Spleen (tissue), 11 donors: ENCODE data around the gene HMGCS1. TPM values are rescaled to one million over a fixed set of nuclear protein-coding genes. Genes with fewer than 3 reads are reported as not detected.

ENCODE experiments used
- DNase-seq: peaks from one replicate; pipeline ENCODE4 v3.0.0-alpha.2; 2020
- H3K27ac ChIP-seq, 8 donors: fragments of 200-600 bp; sonication (generic) in 7 of 8; 1 replicate in 4 of 8; 2 replicates in 4 of 8; pipeline versions ENCODE4 v1.5.0 to v1.8.0; 2016 to 2021; ENCODE audit warnings: inconsistent platforms in 4 of 8, mild to moderate bottlenecking in 4 of 8, moderate library complexity in 1 of 8
- H3K27me3 ChIP-seq, 7 donors: fragments of 200-600 bp; sonication (generic) in 6 of 7; replicated peaks in 1 of 7; 1 replicate in 4 of 7; 2 replicates in 3 of 7; pipeline versions ENCODE4 v1.5.0 to v1.8.0; 2016 to 2021; ENCODE audit warnings: inconsistent platforms in 3 of 7, mild to moderate bottlenecking in 1 of 7
- H3K36me3 ChIP-seq, 6 donors: fragments of 200-600 bp; sonication (generic) in 5 of 6; 1 replicate in 4 of 6; 2 replicates in 2 of 6; pipeline versions ENCODE4 v1.5.0 to v1.8.0; 2016 to 2021; ENCODE audit warnings: inconsistent platforms in 2 of 6
- H3K4me1 ChIP-seq, 6 donors: fragments of 200-600 bp; sonication (generic) in 5 of 6; 1 replicate in 3 of 6; 2 replicates in 3 of 6; pipeline versions ENCODE4 v1.5.0 to v1.8.0; 2016 to 2021; ENCODE audit warnings: inconsistent platforms in 3 of 6
- H3K4me3 ChIP-seq, 8 donors: fragments of 200-600 bp; sonication (generic) in 7 of 8; 1 replicate in 4 of 8; 2 replicates in 4 of 8; pipeline versions ENCODE4 v1.5.0 to v1.8.0; 2016 to 2021; ENCODE audit warnings: inconsistent platforms in 4 of 8, mild to moderate bottlenecking in 4 of 8, moderate library complexity in 2 of 8
- H3K9me3 ChIP-seq, 8 donors: fragments of 200-600 bp; sonication (generic) in 7 of 8; 1 replicate in 4 of 8; 2 replicates in 4 of 8; pipeline versions ENCODE4 v1.5.0 to v1.8.0; 2016 to 2021; ENCODE audit warnings: inconsistent platforms in 4 of 8
- POLR2A ChIP-seq, 3 donors: fragments of 450-650 bp; IDR thresholded peaks; one replicate each; pipeline ENCODE4 v1.5.1; 2017; ENCODE audit warnings: antibody characterized with exemption in 3 of 3, mild to moderate bottlenecking in 1 of 3
- POLR2AphosphoS5 ChIP-seq, 3 donors: sonication (generic); formaldehyde crosslinking; IDR thresholded peaks; one replicate each; pipeline ENCODE4 v1.5.1; 2017; ENCODE audit warnings: antibody characterized with exemption in 3 of 3
- WGBS, 5 donors: extraction: QIAGEN DNeasy Blood & Tissue Kit in 3 of 5; methylation state at CpG; one replicate each; pipeline versions ENCODE4 v1.1.5 to v1.1.7; 2013 to 2018; 5-methylcytosine and 5-hydroxymethylcytosine counted together
- intact Hi-C: fragments of 100-400 bp; cut with DNase I; formaldehyde crosslinking; loops from one replicate; pipeline ENCODE4 v1.15.0; 2023; ENCODE audit warnings: low total_unique reads
- polyA plus RNA-seq, 3 donors: library from polyadenylated mRNA; stranded (reverse); fragments of 200-250 nt; gene quantifications; one replicate each; pipeline ENCODE4 v1.2.1, GENCODE V29; 2013
- total RNA-seq, 7 donors: library from RNA; depleted of rRNA in 3 of 7; stranded (reverse); fragments of >200 nt in 3 of 7; fragmentation: NEBNext Ultra II Directional in 4 of 7; extraction: Animal tissue kit (Norgen Biotek cat#: 25700) in 4 of 7; gene quantifications; one replicate each; pipeline versions ENCODE4 v1.1.0 to v1.2.1, GENCODE V29; 2016 to 2021
- TF ChIP-seq, protein P1 (sequence below), 11 experiments: fragments of 200-600 bp in 7 of 11; fragments of 450-650 bp in 4 of 11; sonication (generic) in 4 of 11; IDR thresholded peaks in 8 of 11; conservative IDR thresholded peaks in 3 of 11; 1 replicate in 7 of 11; 2 replicates in 4 of 11; pipeline versions ENCODE4 v1.4.0 to v1.8.0; 2016 to 2021; ENCODE audit warnings: antibody characterized with exemption in 11 of 11, inconsistent platforms in 4 of 11, mild to moderate bottlenecking in 1 of 11
- donor health status: healthy with polysubstance abuse.
- donor health status: DM: no; HTN: no; CAD: no; lungs with moderate emphysema.
- donor health status: DM: no; HTN: no; CAD: no.
- donor health status: Bipolar disorder and iron deficiency.
- donor health status: healthy.
- donor health status: DM: no; HTN: no; CAD: no.
- donor health status: DM: yes; HTN: yes; CAD: no.

The HMGCS1 gene
- total and polyA plus RNA-seq, 10 donors, result 12.0 to 74.9 (median 22.4) TPM

GRCh38 chr5:43294226-43294625 is 19.0 kb downstream of the HMGCS1 start:
- TF ChIP-seq POLR2A (IDR thresholded peaks at IDR 0.05) (no peak), POLR2AphosphoS5 (IDR thresholded peaks at IDR 0.05) (no peak)
- TF ChIP-seq, protein P1, sequence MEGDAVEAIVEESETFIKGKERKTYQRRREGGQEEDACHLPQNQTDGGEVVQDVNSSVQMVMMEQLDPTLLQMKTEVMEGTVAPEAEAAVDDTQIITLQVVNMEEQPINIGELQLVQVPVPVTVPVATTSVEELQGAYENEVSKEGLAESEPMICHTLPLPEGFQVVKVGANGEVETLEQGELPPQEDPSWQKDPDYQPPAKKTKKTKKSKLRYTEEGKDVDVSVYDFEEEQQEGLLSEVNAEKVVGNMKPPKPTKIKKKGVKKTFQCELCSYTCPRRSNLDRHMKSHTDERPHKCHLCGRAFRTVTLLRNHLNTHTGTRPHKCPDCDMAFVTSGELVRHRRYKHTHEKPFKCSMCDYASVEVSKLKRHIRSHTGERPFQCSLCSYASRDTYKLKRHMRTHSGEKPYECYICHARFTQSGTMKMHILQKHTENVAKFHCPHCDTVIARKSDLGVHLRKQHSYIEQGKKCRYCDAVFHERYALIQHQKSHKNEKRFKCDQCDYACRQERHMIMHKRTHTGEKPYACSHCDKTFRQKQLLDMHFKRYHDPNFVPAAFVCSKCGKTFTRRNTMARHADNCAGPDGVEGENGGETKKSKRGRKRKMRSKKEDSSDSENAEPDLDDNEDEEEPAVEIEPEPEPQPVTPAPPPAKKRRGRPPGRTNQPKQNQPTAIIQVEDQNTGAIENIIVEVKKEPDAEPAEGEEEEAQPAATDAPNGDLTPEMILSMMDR (IDR thresholded peaks at IDR 0.05 in 8 of 11, conservative IDR thresholded peaks at IDR 0.05 in 3 of 11), result no peak
- peaks cover 0 to 100% (median 75%) of the 10 kb centered on the region in 6 donors for H3K36me3 ChIP-seq
- H3K27me3 ChIP-seq, result no peaks in the 10 kb centered on the region
- no peaks in the 10 kb centered on the region for H3K9me3 ChIP-seq
- intact Hi-C loops, result no loop called here
- no peak overlapping the region for H3K27ac ChIP-seq
- no peak overlapping the region for H3K4me3 ChIP-seq
- H3K4me1 ChIP-seq, result no peaks in the 10 kb centered on the region
- no peak for DNase-seq

GRCh38 chr5:43290726-43291125 is 22.5 kb downstream of the HMGCS1 start:
- H3K36me3 ChIP-seq, result peaks cover 0 to 97% (median 65%) of the 10 kb centered on the region in 6 donors
- H3K27me3 ChIP-seq, result no peaks in the 10 kb centered on the region
- TF ChIP-seq, protein P1 (IDR thresholded peaks at IDR 0.05 in 8 of 11, conservative IDR thresholded peaks at IDR 0.05 in 3 of 11), result no peak
- TF ChIP-seq POLR2A (IDR thresholded peaks at IDR 0.05) (no peak), POLR2AphosphoS5 (IDR thresholded peaks at IDR 0.05) (no peak)
- 14 to 25% (median 17%) methylated on average over 2 of the region's 2 CpGs for WGBS, 5 donors
- no peaks in the 10 kb centered on the region for H3K9me3 ChIP-seq
- intact Hi-C loops, result no loop called here
- H3K27ac ChIP-seq, result no peak overlapping the region
- no peaks in the 10 kb centered on the region for H3K4me1 ChIP-seq
- H3K4me3 ChIP-seq, result no peak overlapping the region
- DNase-seq, result no peak

DNA sequence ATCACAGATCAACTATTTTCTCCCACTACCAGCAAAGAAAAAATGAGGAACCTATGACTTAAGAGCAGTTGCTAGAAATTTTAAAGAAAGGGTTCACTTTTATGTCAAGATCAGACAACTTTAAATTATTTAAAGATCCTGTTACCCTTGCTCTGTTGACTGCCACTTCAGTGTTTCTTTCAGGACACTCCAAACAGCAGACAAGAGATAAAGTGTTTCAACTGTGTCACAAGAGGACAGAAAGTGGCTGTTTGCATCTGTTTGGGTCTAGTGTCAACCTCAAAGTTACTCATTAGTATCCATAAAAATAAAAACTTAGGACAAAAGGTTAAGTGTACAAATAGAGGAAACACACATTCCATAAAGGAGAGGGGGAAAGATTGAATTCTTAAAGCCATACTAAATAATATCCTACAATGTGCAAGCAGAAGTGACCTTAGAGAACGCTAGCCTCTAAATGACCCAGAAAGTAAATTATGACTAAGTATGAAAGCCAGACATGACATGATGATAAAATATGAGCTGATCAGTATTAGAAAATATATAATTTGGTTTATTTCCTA is 24.9 kb downstream of the HMGCS1 start:
- DNase-seq, result no peak
- Histone ChIP-seq H3K36me3 (peaks cover 0 to 73% (median 44%) of the 10 kb centered on the region in 6 donors), H3K4me1 (no peaks in the 10 kb centered on the region), H3K4me3 (no peak overlapping the region), H3K27ac (no peak overlapping the region), H3K27me3 (no peaks in the 10 kb centered on the region), H3K9me3 (no peaks in the 10 kb centered on the region)
- 60 to 93% (median 85%) methylated on average over 1 of the region's 1 CpG for WGBS, 5 donors
- intact Hi-C loops, result no loop called here
- TF ChIP-seq POLR2A (IDR thresholded peaks at IDR 0.05) (no peak), POLR2AphosphoS5 (IDR thresholded peaks at IDR 0.05) (no peak)
- TF ChIP-seq, protein P1 (IDR thresholded peaks at IDR 0.05 in 8 of 11, conservative IDR thresholded peaks at IDR 0.05 in 3 of 11), result no peak

- Histone ChIP-seq H3K27me3 (no peaks in the 10 kb centered on the region), H3K36me3 (peaks cover 0 to 65% (median 38%) of the 10 kb centered on the region in 6 donors), H3K4me1 (no peaks in the 10 kb centered on the region), H3K9me3 (no peaks in the 10 kb centered on the region), H3K4me3 (no peak overlapping the region), H3K27ac (no peak overlapping the region)
- intact Hi-C loops, result no loop called here
- TF ChIP-seq POLR2AphosphoS5 (IDR thresholded peaks at IDR 0.05), result no peak
- TF ChIP-seq, protein P1 (IDR thresholded peaks at IDR 0.05 in 8 of 11, conservative IDR thresholded peaks at IDR 0.05 in 3 of 11), result no peak
- TF ChIP-seq POLR2A (IDR thresholded peaks at IDR 0.05), result no peak
- no peak for DNase-seq
- WGBS, 5 donors, result 90 to 97% (median 95%) methylated on average over 4 of the region's 4 CpGs
These were observed 25.7 kb downstream of the HMGCS1 start for GRCh38 chr5:43287493-43287892.
